GM12873 (cell line): Measurements from ENCODE around the gene MFSD1.

ENCODE experiments used
- CTCF ChIP-seq: IDR thresholded peaks from 2 replicates; pipeline ENCODE4 v1.5.1; 2012; ENCODE audit warnings: low read depth, mild to moderate bottlenecking, moderate library complexity, low read length, control low read depth; ENCODE audit not compliant: insufficient read depth; ENCODE audit errors: missing control alignments

Gene MFSD1

GRCh38 chr3:158771982-158772381 is 29.9 kb upstream of the MFSD1 start:
- no peak for TF ChIP-seq CTCF

GRCh38 chr3:158773166-158773565 is 28.7 kb upstream of the MFSD1 start:
- no peak for TF ChIP-seq CTCF

GRCh38 chr3:158773845-158774830 is 27.7 kb upstream of the MFSD1 start:
- no peak for TF ChIP-seq CTCF

GRCh38 chr3:158774965-158775364 is 26.9 kb upstream of the MFSD1 start:
- TF ChIP-seq CTCF: no peak

GRCh38 chr3:158775426-158776410 is 26.1 kb upstream of the MFSD1 start:
- no peak for TF ChIP-seq CTCF

- no peak for TF ChIP-seq CTCF
Measured at GRCh38 chr3:158776531-158776930, 25.3 kb upstream of the MFSD1 start.

GRCh38 chr3:158777161-158777873 is 24.5 kb upstream of the MFSD1 start:
- no peak for TF ChIP-seq CTCF
